Measurements from ENCODE around the gene KIF24. TPM values are rescaled to one million over a fixed set of nuclear protein-coding genes. Genes with fewer than 3 reads are reported as not detected.

Gene KIF24
- total RNA-seq, 4 donors from 2014 or later = 0.37 to 6.8 (median 1.1) TPM

- no peaks in the 10 kb centered on the region for H3K27me3 ChIP-seq
- H3K4me1 ChIP-seq = peaks cover 0 to 19% (median 6%) of the 10 kb centered on the region in 4 donors
- in situ Hi-C loops (cut with MboI; ENCODE audit: low pct_ligation_motif_present in 1 of 4, low pct_unique_long_range_greater_than_20kb in 1 of 4, low sequenced_read_pairs in 3 of 4) = no loop called here
- TF ChIP-seq CTCF (IDR thresholded peaks at IDR 0.05) = no peak
- TF ChIP-seq EP300 (IDR thresholded peaks at IDR 0.05; ENCODE audit: low read depth) = no peak
- TF ChIP-seq POLR2A (IDR thresholded peaks at IDR 0.05) = no peak
- TF ChIP-seq POLR2AphosphoS5 (IDR thresholded peaks at IDR 0.05) = no peak
- no peaks in the 10 kb centered on the region for H3K36me3 ChIP-seq
- no peak for DNase-seq
- intact Hi-C loops (cut with DNase I; ENCODE audit: low total_unique reads) = no loop called here
- H3K27ac ChIP-seq = no peak overlapping the region
- no peak overlapping the region for H3K4me3 ChIP-seq
- WGBS, 2 donors (ENCODE audit: low coverage in 1 of 2) = 88 to 95% methylated on average over 3 of the region's 3 CpGs
- H3K9me3 ChIP-seq = no peaks in the 10 kb centered on the region
Measured at GRCh38 chr9:34349324-34349723, 20.3 kb upstream of the KIF24 start.

DNA sequence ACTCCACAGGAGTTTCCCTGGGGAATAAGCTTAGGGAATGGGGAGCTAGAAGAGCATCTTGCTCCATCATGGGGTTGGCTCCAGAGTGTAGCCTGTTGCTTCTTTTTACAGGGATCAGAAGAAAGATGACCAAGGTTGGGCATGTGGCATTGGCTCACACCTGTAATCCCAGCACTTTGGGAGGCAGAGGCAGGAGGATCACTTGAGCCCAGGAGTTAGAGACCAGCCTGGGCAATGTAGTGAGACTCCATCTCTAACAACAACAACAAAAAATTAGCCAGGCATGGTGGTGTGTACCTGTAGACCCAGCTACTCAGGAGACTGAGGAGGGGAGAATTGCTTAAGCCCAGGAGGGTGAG, 18.7 kb upstream of the KIF24 start:
- TF ChIP-seq CTCF (IDR thresholded peaks at IDR 0.05) = no peak
- no peak for TF ChIP-seq POLR2AphosphoS5 (IDR thresholded peaks at IDR 0.05)
- no peak for TF ChIP-seq EP300 (IDR thresholded peaks at IDR 0.05; ENCODE audit: low read depth)
- no peak for TF ChIP-seq POLR2A (IDR thresholded peaks at IDR 0.05)
- H3K27ac ChIP-seq = no peak overlapping the region
- in situ Hi-C loops (cut with MboI; ENCODE audit: low pct_ligation_motif_present in 1 of 4, low pct_unique_long_range_greater_than_20kb in 1 of 4, low sequenced_read_pairs in 3 of 4) (no loop called here), intact Hi-C loops (cut with DNase I; ENCODE audit: low total_unique reads) (no loop called here)
- no peak for DNase-seq
- no peaks in the 10 kb centered on the region for H3K9me3 ChIP-seq
- no peak overlapping the region for H3K4me3 ChIP-seq
- peaks cover 0 to 3% (median 0%) of the 10 kb centered on the region in 4 donors for H3K36me3 ChIP-seq
- no peaks in the 10 kb centered on the region for H3K27me3 ChIP-seq
- H3K4me1 ChIP-seq = peaks cover 2 to 33% (median 10%) of the 10 kb centered on the region in 4 donors

DNA sequence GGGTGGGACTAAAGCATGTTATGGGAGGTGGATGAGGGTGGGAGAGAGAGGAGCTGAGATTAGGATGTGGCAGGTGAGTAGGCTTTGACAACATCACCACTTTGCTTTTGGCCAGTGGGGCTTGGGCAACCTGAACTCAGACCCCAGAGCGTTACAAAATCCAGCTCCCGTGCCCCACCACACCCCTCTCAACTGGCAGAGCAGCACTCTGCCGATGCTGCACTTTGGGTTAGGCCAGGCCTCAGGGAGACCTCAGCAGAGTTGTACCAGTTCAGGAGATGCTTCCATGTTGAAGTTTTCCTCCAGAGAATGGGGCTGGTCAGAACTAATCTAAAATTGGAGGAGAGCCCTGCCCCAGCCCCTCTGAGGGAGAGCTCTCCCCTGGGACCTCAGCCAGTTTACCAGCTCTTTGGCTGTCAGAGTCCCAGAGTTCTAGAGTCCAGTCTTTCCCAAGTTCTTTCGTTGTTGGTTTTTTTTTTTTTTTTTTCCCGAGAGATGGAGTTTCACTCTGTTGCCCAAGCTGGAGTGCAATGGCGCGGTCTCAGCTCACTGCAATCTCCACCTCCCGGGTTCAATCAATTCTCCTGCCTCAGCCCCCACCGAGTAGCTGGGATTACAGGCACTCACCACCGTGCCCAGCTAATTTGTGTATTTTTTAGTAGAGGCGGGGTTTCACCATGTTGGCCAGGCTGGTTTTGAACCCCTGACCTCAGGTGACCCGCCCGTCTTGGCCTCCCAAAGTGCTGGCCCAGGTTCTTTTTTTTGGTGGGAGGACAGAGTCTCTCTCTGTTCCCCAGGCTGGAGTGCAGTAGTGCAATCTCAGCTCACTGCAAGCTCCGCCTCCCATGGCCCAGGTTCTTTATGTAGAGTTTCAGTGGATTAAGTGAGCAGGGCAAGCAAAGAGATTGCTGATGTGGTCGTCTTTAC, 18.1 kb upstream of the KIF24 start:
- H3K36me3 ChIP-seq = peaks cover 0 to 3% (median 0%) of the 10 kb centered on the region in 4 donors
- H3K4me1 ChIP-seq = peaks cover 3 to 38% (median 16%) of the 10 kb centered on the region in 4 donors
- no peak overlapping the region for H3K4me3 ChIP-seq
- intact Hi-C loops (cut with DNase I; ENCODE audit: low total_unique reads) = no loop called here
- DNase-seq = no peak
- H3K27me3 ChIP-seq = no peaks in the 10 kb centered on the region
- WGBS, 2 donors (ENCODE audit: low coverage in 1 of 2) = 88 to 89% methylated on average over 6 to 15 of the region's 15 CpGs
- peak overlapping the region in 3 of 4 donors; percentile 16 to 86 (median 29) for H3K27ac ChIP-seq
- H3K9me3 ChIP-seq = no peaks in the 10 kb centered on the region
- in situ Hi-C loops (cut with MboI; ENCODE audit: low pct_ligation_motif_present in 1 of 4, low pct_unique_long_range_greater_than_20kb in 1 of 4, low sequenced_read_pairs in 3 of 4) = no loop called here
- TF ChIP-seq POLR2AphosphoS5 (IDR thresholded peaks at IDR 0.05) (no peak), CTCF (IDR thresholded peaks at IDR 0.05) (no peak), EP300 (IDR thresholded peaks at IDR 0.05; ENCODE audit: low read depth) (no peak), POLR2A (IDR thresholded peaks at IDR 0.05) (no peak)

DNA sequence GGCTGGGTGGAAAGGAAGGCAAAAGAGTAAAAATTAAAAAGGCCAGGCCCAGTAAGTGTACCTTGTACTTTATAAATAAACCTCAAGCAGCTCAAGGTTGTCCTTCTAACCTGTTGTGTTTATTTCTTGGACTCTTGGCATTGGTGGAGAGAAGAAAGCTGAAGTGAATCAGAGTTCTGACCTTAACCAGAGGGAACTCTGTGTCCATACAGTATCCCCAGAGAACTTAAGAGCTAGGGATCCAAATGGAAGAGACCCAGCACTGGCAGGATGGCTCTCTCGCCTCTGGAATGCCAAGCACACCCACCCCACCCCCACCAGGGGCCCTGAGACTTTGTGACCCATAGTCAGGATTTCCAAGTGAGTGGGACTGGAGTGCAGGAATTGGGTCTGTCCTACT, 14.5 kb upstream of the KIF24 start:
- intact Hi-C loops (cut with DNase I; ENCODE audit: low total_unique reads) (no loop called here), in situ Hi-C loops (cut with MboI; ENCODE audit: low pct_ligation_motif_present in 1 of 4, low pct_unique_long_range_greater_than_20kb in 1 of 4, low sequenced_read_pairs in 3 of 4) (no loop called here)
- no peak for DNase-seq
- 80 to 86% methylated on average over 1 of the region's 1 CpG for WGBS, 2 donors (ENCODE audit: low coverage in 1 of 2)
- no peak overlapping the region for H3K4me3 ChIP-seq
- H3K4me1 ChIP-seq = peaks cover 3 to 51% (median 17%) of the 10 kb centered on the region in 4 donors
- H3K9me3 ChIP-seq = no peaks in the 10 kb centered on the region
- H3K27me3 ChIP-seq = no peaks in the 10 kb centered on the region
- TF ChIP-seq EP300 (IDR thresholded peaks at IDR 0.05; ENCODE audit: low read depth) (no peak), CTCF (IDR thresholded peaks at IDR 0.05) (no peak), POLR2A (IDR thresholded peaks at IDR 0.05) (no peak)
- peaks cover 0 to 13% (median 5%) of the 10 kb centered on the region in 4 donors for H3K36me3 ChIP-seq
- H3K27ac ChIP-seq = peak overlapping the region; percentile 73 to 86 (median 76)

All from transverse colon (tissue), 4 donors.